ENCODE data around the gene TRPC3. TPM values are rescaled to one million over a fixed set of nuclear protein-coding genes. Genes with fewer than 3 reads are reported as not detected.

TRPC3 gene
- total RNA-seq (2022; extraction: Qiagen RNA extraction), result 0.08 to 0.12 TPM (median 0.10 TPM) in 3 of 5 replicates, not detected in the others

GRCh38 chr4:121951521-121952110, at the start of gene TRPC3:
TSS of gene TRPC3 (minus strand) at chr4:121952060. CDS start at chr4:121951680, 380 bp downstream.

GRCh38 chr4:121869841-121870822, 81.7 kb downstream of the TRPC3 start, which contains the start of gene BBS7:
TSS of gene BBS7 (minus strand) at chr4:121870474. CDS start at chr4:121870313, 161 bp downstream.

Other genes with a start within 250 kb of the TRPC3 start
- 0.21 to 0.48 TPM (median 0.25 TPM) in 5 replicates for gene SMIM43, start 186.9 kb downstream of the TRPC3 start, total RNA-seq (2022; extraction: Qiagen RNA extraction)
- 24.6 to 32.2 TPM (median 27.5 TPM) in 5 replicates for gene EXOSC9, start 150.7 kb downstream of the TRPC3 start, total RNA-seq (2022; extraction: Qiagen RNA extraction)
- gene CCNA2, start 128.2 kb downstream of the TRPC3 start, total RNA-seq (2022; extraction: Qiagen RNA extraction), result 37.6 to 51.4 TPM (median 45.1 TPM) in 5 replicates
- 11.9 to 16.1 TPM (median 14.1 TPM) in 5 replicates for gene BBS7, start 81.6 kb downstream of the TRPC3 start, total RNA-seq (2022; extraction: Qiagen RNA extraction)
- gene BLTP1, start 200.3 kb upstream of the TRPC3 start, total RNA-seq (2022; extraction: Qiagen RNA extraction), result 5.6 to 10.5 TPM (median 8.1 TPM) in 5 replicates

All from A549 treated with Hydrocortisone at 1 μM for 4 hours (cell line).